GM23248 (cell line): Measurements from ENCODE around the gene ABHD6.

ENCODE experiments used
- EZH2 ChIP-seq: fragments of 200-600 bp; sonication (generic); IDR thresholded peaks from 2 replicates; pipeline ENCODE4 v1.6.1; 2018; ENCODE audit warnings: antibody characterized with exemption, mild to moderate bottlenecking; ENCODE audit not compliant: insufficient read depth, poor library complexity, severe bottlenecking
- EZH2phosphoT487 ChIP-seq: fragments of 200-600 bp; sonication (generic); IDR thresholded peaks from 2 replicates; pipeline ENCODE4 v1.6.1; 2018; ENCODE audit warnings: antibody characterized with exemption, moderate library complexity, mild to moderate bottlenecking, low read depth; ENCODE audit not compliant: insufficient read depth

GRCh38 chr3:58307639-58308215, 70.1 kb downstream of the ABHD6 start:
- TF ChIP-seq EZH2 (no peak), EZH2phosphoT487 (no peak)
